Measurements from ENCODE around the gene RAB43. TPM values are rescaled to one million over a fixed set of nuclear protein-coding genes. Genes with fewer than 3 reads are reported as not detected.

Gene RAB43
- total RNA-seq, 3 donors from 2014 or later (not counting 1 experiment from before 2014, with no cell fraction given) = 36.5 to 47.2 (median 38.3) TPM

GRCh38 chr3:129063091-129063640 lies 58.4 kb downstream of the RAB43 start:
- no peak for TF ChIP-seq CTCF (IDR thresholded peaks at IDR 0.05)
- Mint-ChIP-seq H3K27me3 (ENCODE audit: low read depth in 2 of 2) (no peaks in the 10 kb centered on the region), H3K4me3 (no peak overlapping the region), H3K9me3 (no peaks in the 10 kb centered on the region), H3K4me1 (peaks cover 5 to 17% of the 10 kb centered on the region in 2 donors), H3K36me3 (no peaks in the 10 kb centered on the region), H3K27ac (no peak overlapping the region)
- 91% methylated on average over 10 of the region's 10 CpGs for WGBS (ENCODE audit: insufficient coverage)
- intact Hi-C loops (cut with micrococcal nuclease) = no loop called here
- Histone ChIP-seq H3K27ac (ENCODE audit: low read length) (no peak overlapping the region), H3K4me3 (ENCODE audit: low read length) (no peak overlapping the region), H3K9me3 (ENCODE audit: control insufficient read depth, insufficient read depth, low read length) (no peaks in the 10 kb centered on the region), H3K36me3 (ENCODE audit: control insufficient read depth, insufficient read depth, low read length) (no peaks in the 10 kb centered on the region), H3K4me1 (ENCODE audit: control insufficient read depth, insufficient read depth, low read length) (peaks cover 8% of the 10 kb centered on the region), H3K27me3 (ENCODE audit: control insufficient read depth, insufficient read depth, low read length) (no peaks in the 10 kb centered on the region)
- ATAC-seq (no peak), DNase-seq (no peak)

DNA sequence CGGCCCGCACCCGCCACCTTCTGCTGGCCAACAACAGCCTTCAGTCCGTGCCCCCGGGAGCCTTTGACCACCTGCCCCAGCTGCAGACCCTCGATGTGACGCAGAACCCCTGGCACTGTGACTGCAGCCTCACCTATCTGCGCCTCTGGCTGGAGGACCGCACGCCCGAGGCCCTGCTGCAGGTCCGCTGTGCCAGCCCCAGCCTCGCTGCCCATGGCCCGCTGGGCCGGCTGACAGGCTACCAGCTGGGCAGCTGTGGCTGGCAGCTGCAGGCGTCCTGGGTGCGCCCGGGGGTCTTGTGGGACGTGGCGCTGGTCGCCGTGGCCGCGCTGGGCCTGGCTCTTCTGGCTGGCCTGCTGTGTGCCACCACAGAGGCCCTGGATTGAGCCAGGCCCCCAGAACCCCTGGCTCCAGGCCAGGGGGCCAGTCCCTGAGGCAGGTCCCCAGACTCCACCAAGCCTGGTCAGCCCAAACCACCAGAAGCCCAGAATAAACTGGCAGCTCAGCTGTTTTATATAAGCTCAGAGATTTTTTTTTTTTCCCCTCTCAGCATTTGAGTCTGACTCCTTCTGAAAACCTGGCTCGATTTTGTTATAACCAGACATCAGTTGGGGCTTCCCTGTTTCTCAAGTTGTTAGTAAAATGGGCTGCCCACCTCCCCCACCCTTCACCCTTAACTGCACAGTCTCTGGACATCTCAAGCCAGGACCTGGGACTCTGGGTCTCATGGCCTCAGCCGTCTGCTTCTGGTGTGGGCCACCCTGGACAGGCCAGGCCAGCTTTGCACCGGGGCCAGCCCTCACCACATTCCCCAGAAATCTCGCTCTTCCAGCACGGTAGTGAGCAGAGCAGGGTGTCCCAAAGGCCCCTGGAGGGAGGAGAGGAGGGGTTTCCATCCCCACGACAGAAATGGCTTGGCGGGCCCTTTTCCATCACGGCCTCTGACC lies 59.4 kb downstream of the RAB43 start:
- Histone ChIP-seq H3K27ac (ENCODE audit: low read length) (no peak overlapping the region), H3K27me3 (ENCODE audit: control insufficient read depth, insufficient read depth, low read length) (no peaks in the 10 kb centered on the region), H3K4me1 (ENCODE audit: control insufficient read depth, insufficient read depth, low read length) (peaks cover 3% of the 10 kb centered on the region), H3K9me3 (ENCODE audit: control insufficient read depth, insufficient read depth, low read length) (no peaks in the 10 kb centered on the region), H3K36me3 (ENCODE audit: control insufficient read depth, insufficient read depth, low read length) (no peaks in the 10 kb centered on the region), H3K4me3 (ENCODE audit: low read length) (no peak overlapping the region)
- WGBS (ENCODE audit: insufficient coverage) = 87% methylated on average over 31 of the region's 32 CpGs
- ATAC-seq (no peak), DNase-seq (no peak)
- H3K4me3 Mint-ChIP-seq = no peak overlapping the region
- no peak for TF ChIP-seq CTCF (IDR thresholded peaks at IDR 0.05)
- H3K36me3 Mint-ChIP-seq = no peaks in the 10 kb centered on the region
- intact Hi-C loops (cut with micrococcal nuclease) = no loop called here
- no peak overlapping the region for H3K27ac Mint-ChIP-seq
- no peaks in the 10 kb centered on the region for H3K27me3 Mint-ChIP-seq (ENCODE audit: low read depth in 2 of 2)
- H3K4me1 Mint-ChIP-seq = peaks cover 0 to 9% of the 10 kb centered on the region in 2 donors
- H3K9me3 Mint-ChIP-seq = no peaks in the 10 kb centered on the region

GRCh38 chr3:129061023-129061887 lies 60.3 kb downstream of the RAB43 start:
- ATAC-seq (no peak), DNase-seq (no peak)
- no peaks in the 10 kb centered on the region for H3K27me3 Mint-ChIP-seq (ENCODE audit: low read depth in 2 of 2)

More at GRCh38 chr3:129061023-129061887, 60.3 kb downstream of the RAB43 start:
- Mint-ChIP-seq H3K4me1 (peaks cover 0 to 9% of the 10 kb centered on the region in 2 donors), H3K36me3 (no peaks in the 10 kb centered on the region), H3K27ac (no peak overlapping the region), H3K9me3 (no peaks in the 10 kb centered on the region), H3K4me3 (no peak overlapping the region)
- intact Hi-C loops (cut with micrococcal nuclease) = no loop called here
- no peak for TF ChIP-seq CTCF (IDR thresholded peaks at IDR 0.05)
- Histone ChIP-seq H3K4me3 (ENCODE audit: low read length) (no peak overlapping the region), H3K9me3 (ENCODE audit: control insufficient read depth, insufficient read depth, low read length) (no peaks in the 10 kb centered on the region), H3K4me1 (ENCODE audit: control insufficient read depth, insufficient read depth, low read length) (peaks cover 3% of the 10 kb centered on the region), H3K27me3 (ENCODE audit: control insufficient read depth, insufficient read depth, low read length) (no peaks in the 10 kb centered on the region), H3K36me3 (ENCODE audit: control insufficient read depth, insufficient read depth, low read length) (no peaks in the 10 kb centered on the region), H3K27ac (ENCODE audit: low read length) (no peak overlapping the region)
- WGBS (ENCODE audit: insufficient coverage) = 81% methylated on average over 19 of the region's 19 CpGs

Data from natural killer cell (primary cell).